Thyroid gland (tissue), 4 donors: Measurements from ENCODE around the gene FYB2.

ENCODE experiments used
- POLR2A ChIP-seq, 2 donors: fragments of 450-650 bp; IDR thresholded peaks; one replicate each; pipeline ENCODE4 v1.6.1; 2017; ENCODE audit warnings: antibody characterized with exemption in 2 of 2, mild to moderate bottlenecking in 2 of 2, moderate library complexity in 1 of 2
- TF ChIP-seq, protein P1 (sequence below), 6 experiments: fragments of 200-600 bp in 3 of 6; fragments of 450-650 bp in 3 of 6; sonication (generic) in 3 of 6; IDR thresholded peaks; one replicate each; pipeline ENCODE4 v1.5.1; 2016 to 2019; ENCODE audit warnings: antibody characterized with exemption in 6 of 6, mild to moderate bottlenecking in 2 of 6, inconsistent platforms in 1 of 6, moderate library complexity in 1 of 6

DNA sequence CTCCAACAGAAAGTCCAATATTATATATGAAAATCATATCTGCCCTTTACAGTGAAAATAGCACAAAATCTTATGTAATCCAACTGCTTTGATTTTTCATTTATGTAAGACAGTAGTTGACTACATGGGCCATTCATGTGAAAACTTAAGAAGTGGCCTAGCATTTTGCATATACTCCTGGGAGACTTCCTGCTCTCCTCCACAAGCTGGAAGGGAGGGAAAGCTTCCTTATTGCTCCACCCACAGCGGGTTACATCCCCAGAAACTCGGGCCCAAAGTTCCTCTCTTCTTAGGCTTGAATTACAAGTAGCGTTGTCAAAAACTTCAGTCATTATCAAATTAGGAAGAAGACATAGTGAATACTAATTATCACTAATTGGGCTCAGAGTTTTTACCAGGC, 29.2 kb downstream of the FYB2 start:
- TF ChIP-seq POLR2A (IDR thresholded peaks at IDR 0.05), result no peak
- TF ChIP-seq, protein P1, sequence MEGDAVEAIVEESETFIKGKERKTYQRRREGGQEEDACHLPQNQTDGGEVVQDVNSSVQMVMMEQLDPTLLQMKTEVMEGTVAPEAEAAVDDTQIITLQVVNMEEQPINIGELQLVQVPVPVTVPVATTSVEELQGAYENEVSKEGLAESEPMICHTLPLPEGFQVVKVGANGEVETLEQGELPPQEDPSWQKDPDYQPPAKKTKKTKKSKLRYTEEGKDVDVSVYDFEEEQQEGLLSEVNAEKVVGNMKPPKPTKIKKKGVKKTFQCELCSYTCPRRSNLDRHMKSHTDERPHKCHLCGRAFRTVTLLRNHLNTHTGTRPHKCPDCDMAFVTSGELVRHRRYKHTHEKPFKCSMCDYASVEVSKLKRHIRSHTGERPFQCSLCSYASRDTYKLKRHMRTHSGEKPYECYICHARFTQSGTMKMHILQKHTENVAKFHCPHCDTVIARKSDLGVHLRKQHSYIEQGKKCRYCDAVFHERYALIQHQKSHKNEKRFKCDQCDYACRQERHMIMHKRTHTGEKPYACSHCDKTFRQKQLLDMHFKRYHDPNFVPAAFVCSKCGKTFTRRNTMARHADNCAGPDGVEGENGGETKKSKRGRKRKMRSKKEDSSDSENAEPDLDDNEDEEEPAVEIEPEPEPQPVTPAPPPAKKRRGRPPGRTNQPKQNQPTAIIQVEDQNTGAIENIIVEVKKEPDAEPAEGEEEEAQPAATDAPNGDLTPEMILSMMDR (IDR thresholded peaks at IDR 0.05), result no peak
